ENCODE results near the gene MRPL55. TPM values are rescaled to one million over a fixed set of nuclear protein-coding genes. Genes with fewer than 3 reads are reported as not detected.

Gene MRPL55
- total RNA-seq, 1 donor from 2014 or later: 43.2 TPM

GRCh38 chr1:228070851-228071250 lies 38.2 kb downstream of the MRPL55 start:
- no peak for FAIRE-seq
- Histone ChIP-seq H3K36me3 (ENCODE audit: control insufficient read depth, insufficient read depth, low read length) (no peaks in the 10 kb centered on the region), H3K27me3 (ENCODE audit: control insufficient read depth, insufficient read depth, low read length) (peaks cover 7% of the 10 kb centered on the region), H3K4me3 (ENCODE audit: low read depth, low read length) (no peak overlapping the region)
- DNase-seq (ENCODE audit: low read depth): no peak
- no peak for TF ChIP-seq CTCF (IDR thresholded peaks at IDR 0.05; ENCODE audit: insufficient read depth, low read length, severe bottlenecking)

- H3K4me3 ChIP-seq (ENCODE audit: low read depth, low read length): no peak overlapping the region
- no peaks in the 10 kb centered on the region for H3K36me3 ChIP-seq (ENCODE audit: control insufficient read depth, insufficient read depth, low read length)
- FAIRE-seq (no peak), DNase-seq (ENCODE audit: low read depth) (no peak)
- peaks cover 7% of the 10 kb centered on the region for H3K27me3 ChIP-seq (ENCODE audit: control insufficient read depth, insufficient read depth, low read length)
- no peak for TF ChIP-seq CTCF (IDR thresholded peaks at IDR 0.05; ENCODE audit: insufficient read depth, low read length, severe bottlenecking)
These were observed 38.9 kb downstream of the MRPL55 start for GRCh38 chr1:228070173-228070572.

- FAIRE-seq: no peak
- Histone ChIP-seq H3K27me3 (ENCODE audit: control insufficient read depth, insufficient read depth, low read length) (peaks cover 7% of the 10 kb centered on the region), H3K4me3 (ENCODE audit: low read depth, low read length) (no peak overlapping the region), H3K36me3 (ENCODE audit: control insufficient read depth, insufficient read depth, low read length) (no peaks in the 10 kb centered on the region)
- no peak for TF ChIP-seq CTCF (IDR thresholded peaks at IDR 0.05; ENCODE audit: insufficient read depth, low read length, severe bottlenecking)
- no peak for DNase-seq (ENCODE audit: low read depth)
These were observed 40.7 kb downstream of the MRPL55 start for GRCh38 chr1:228068359-228068758.

- FAIRE-seq (no peak), DNase-seq (ENCODE audit: low read depth) (no peak)
- no peak for TF ChIP-seq CTCF (IDR thresholded peaks at IDR 0.05; ENCODE audit: insufficient read depth, low read length, severe bottlenecking)
- Histone ChIP-seq H3K36me3 (ENCODE audit: control insufficient read depth, insufficient read depth, low read length) (no peaks in the 10 kb centered on the region), H3K27me3 (ENCODE audit: control insufficient read depth, insufficient read depth, low read length) (peaks cover 7% of the 10 kb centered on the region), H3K4me3 (ENCODE audit: low read depth, low read length) (no peak overlapping the region)
These were observed 42.0 kb downstream of the MRPL55 start for GRCh38 chr1:228066891-228067654.

GRCh38 chr1:228066416-228066815 lies 42.7 kb downstream of the MRPL55 start:
- no peak for DNase-seq (ENCODE audit: low read depth)
- FAIRE-seq: no peak
- Histone ChIP-seq H3K4me3 (ENCODE audit: low read depth, low read length) (no peak overlapping the region), H3K36me3 (ENCODE audit: control insufficient read depth, insufficient read depth, low read length) (no peaks in the 10 kb centered on the region), H3K27me3 (ENCODE audit: control insufficient read depth, insufficient read depth, low read length) (peaks cover 7% of the 10 kb centered on the region)
- TF ChIP-seq CTCF (IDR thresholded peaks at IDR 0.05; ENCODE audit: insufficient read depth, low read length, severe bottlenecking): no peak

Data from bronchial epithelial cell (primary cell).